CD4-positive, alpha-beta T cell treated with Interferon alpha-2 for 1 hour (primary cell): ENCODE results near the gene LAD1.

ENCODE experiments used
- DNase-seq, 2 donors: peaks; one replicate each; pipeline ENCODE4 v3.0.0-alpha.2; 2020 to 2022

LAD1 gene

DNA sequence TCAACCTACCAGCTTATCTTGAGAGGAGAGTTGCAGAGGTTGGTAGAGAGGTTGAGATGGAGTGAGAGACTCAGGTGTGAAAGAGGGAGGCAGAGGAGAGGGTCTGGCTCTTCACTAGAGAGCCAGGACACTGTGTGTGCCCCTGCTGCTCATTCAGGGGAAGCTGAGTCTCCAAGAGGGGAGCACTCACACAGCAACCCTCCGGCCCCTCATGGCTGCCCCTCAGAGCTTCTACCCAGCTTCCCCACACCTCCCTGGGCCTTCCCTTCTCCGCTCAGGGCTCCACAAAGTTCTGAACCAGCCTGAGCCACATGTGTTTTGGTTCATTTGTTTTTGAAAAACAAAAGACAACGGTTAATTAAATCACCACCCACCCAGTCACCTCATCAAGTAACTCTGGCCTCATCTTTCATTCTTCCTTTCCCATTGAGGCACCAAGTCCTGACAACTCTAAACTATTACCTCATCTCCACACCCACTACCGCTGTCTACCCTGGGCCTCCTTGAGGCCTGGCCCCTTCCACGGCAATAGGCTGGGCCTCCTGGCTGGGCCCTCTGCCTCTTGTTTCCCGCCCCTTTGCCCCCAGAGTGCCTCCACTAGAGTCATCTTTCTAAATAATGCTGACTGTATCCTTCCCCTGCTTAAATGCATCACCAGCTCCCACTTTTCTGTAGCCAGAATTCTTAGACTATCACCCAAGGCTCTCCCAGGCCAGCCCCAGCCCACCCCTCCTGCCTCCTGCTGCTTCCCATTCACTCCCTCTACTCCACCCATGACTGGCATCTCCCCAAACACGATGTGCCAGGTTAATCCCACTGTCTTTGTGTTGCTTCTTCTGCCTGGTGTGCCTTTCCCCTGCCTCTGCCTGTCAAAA lies 54.7 kb downstream of the LAD1 start:
- no peak for DNase-seq

DNA sequence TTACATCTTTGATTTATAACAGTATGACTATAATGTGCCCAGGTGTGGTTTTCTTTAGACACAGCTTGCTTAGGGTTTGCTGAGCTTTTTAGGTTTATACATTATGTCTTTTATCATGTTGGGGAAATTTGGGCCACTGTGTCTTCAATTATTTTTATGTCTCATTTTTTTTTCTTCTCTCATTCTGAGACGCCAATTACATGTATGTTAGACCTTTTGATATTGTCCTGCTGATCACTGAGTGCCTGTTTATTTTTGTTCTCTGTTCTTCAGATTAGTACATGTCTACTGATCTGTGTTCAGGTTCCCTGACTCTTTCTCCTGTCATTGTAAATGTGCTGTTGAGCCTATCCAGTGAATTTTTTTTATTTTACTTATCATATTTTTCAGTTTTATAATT lies 57.7 kb downstream of the LAD1 start:
- no peak for DNase-seq

DNA sequence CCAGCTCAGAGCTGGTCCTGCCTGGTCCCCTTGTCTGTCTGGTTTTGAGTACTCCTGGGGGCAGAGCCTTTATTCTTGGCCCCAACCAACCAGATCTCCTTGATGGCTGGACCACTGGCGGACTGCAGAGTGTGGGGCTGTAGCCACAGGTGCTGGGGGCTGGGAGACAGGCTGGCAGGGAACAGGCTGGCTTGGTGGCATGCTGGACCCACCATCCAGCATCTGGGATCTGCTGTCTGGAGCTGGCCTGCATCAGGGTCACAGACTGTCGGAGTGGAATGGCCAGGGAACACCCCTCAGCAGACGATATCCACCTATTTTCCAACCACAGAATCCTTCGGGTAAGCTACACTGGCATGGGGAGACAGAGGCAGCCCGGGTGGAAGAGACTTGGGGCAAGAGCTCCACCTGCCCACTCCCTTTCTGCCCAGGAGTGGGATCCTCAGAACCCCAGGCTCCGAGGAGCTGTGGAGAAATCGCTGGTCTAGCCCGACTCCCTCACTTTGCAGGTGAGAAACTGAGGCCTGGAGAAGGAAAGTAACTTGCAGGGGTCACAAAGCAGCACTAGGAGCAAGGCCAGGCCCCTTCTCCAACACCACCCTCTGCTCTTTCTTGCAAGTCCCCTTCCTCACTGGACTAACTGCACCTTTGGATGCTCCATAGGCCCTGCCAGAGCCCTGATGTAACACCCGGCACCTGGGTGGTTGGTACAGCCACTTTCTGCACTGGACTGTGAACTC lies 62.2 kb downstream of the LAD1 start:
- DNase-seq, result no peak

DNA sequence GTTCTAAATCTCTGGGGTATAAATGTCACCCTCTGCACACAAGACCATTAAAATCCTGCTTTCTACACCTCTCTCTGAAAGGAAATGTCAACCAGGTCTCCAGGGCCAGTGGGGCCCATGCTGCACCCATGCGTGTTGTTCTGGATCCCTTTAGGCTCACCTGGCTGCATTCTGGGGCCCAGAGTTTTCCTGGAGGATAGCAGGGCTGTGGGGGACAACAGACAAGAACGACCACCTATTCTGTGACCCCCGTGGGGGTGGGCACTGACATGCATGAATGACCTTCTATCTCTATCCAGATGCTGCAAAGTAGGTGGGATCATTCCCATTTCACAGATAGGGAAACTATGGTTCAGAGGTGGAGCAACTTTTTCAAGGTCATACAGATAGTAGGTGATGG lies 63.2 kb downstream of the LAD1 start:
- DNase-seq, result no peak

DNA sequence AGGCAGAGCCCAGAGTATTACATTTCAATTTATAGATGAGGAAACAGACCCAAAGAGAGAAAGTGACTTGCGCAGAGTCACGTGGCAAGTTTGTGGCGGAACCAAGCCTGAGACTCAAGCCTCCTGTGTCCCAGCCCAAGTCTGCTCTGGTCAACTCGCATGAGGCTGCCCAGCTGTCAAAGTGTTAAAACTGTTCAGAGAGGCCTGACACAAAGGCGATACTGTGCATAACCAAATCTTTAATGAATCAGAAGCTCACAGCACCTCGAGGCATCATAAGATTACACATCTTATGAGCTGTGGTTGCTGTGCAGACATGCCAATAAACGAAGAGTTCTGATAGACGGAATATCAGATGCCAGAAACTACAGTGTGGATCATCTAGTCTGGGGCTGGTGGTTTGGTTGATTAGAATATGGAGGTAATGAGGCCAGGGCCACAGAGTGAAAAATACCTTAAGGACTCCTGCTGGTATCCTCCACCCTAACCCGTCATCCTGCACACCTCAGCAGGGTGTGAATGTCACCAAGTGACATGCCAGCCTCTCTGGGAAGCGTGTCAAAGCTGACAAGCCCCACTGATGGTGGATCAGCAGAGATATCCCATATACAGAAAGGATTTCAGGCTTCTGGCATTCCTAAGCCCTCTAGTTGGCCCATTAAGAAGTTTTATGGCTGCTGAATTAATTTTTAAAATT lies 63.8 kb downstream of the LAD1 start:
- DNase-seq, result no peak

DNA sequence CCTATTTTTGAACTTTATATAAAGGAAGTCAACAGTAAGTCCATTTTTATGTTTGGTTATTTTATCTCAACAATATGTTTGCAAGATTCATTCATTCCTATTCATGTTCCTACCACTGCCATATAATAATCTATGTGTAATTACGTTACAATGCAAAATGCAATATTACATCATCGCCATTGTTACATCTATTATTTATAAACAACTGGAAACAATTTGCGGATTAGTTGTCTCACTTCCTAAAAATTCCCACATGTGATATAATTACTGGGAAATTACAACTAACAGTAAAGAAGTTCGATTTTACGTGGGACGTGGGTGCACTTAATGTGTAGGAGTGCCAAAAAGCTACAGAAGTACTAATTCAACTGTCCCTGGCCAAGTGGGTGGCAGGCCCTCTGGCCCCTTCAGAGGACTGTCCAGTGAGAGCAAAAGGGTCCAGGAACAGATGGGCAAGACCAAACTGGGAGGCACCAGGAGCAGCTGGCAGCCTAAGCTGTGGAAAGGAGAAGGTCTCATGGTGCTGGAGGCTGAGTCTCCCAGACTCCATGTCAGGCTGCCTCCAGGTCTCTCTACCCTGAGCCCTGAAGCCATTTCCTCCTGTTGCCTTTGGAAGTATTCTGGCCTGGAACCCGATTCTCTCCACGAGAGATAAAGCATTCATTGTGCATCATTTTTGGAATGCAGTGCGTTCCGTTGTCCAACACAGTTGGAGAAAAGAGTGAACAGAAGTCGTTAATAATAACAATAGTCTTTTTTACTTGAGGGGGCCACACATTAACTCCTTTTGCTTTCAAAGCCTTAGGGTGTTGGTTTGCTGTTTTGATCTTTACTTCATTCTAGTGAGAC lies 64.6 kb downstream of the LAD1 start:
- no peak for DNase-seq

DNA sequence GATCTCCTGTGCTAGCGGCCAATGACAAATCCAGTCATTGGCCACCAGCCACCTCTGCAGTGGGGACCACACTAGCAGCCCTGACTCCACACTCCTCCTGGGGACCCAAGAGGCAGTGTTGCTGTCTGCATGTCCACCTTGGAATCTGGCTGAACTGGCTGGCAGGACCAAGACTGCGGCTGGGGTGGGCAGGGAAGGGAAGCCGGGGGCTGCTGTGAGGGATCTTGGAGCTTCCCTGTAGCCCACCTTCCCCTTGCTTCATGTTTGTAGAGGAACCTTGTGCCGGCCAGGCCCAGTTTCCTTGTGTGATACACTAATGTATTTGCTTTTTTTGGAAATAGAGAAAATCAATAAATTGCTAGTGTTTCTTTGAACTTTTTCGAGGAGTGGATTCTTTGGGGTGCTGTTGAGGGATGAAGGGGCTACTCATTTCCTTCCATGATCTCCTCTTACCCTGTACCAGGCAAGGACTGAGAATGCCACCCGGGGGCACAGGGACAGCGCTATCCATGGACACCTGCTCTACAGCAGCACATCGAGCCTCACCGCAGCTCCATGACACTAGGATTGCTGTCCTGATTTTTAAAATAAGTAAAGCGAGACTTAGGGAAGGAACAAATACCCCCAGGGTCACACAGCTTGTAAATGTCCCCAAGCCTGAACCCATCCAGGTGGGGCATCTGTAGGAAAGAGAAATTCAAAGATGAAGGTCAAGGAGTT lies 66.3 kb downstream of the LAD1 start:
- DNase-seq, result no peak

DNA sequence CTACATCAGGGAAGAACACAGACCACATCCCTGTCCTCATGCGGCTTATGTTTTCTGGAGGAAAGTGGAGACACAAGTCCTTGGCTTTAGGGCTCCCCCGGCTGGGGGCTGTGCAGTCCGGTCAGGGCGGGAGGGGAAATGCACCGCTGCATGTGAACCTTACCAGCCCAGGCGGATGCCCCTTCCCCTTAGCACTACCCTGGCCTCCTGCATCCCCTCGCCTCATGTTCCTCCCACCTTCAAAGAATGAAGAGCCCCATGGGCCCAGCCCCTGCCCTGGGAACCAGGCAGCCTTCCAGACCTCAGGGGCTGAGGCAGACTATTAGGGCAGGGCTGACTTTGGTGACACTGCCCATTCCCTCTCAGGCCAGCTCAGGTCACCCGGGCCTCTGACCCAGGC lies 67.1 kb downstream of the LAD1 start:
- no peak for DNase-seq

DNA sequence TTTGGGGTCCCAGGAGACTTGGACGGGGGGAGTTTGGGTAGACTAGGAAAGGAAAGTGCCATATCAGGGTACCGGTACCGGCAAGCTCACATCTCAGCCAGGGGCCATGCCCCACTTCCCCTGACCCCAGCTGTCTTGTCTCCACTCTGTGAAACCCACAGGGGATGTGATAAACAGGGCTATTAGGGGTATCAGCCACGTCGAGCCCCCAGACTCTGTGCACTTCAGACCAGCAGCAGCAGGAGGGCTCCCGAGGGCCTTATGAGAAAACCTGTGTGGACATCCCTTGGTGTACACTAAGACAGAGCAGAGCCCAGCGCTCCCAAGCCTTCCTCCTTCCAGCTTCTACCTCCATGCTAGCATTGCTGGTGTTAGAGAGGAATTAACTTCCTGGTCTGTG lies 68.0 kb downstream of the LAD1 start:
- DNase-seq, result no peak
